ENCODE measurements around the gene TMCO4. TPM values are rescaled to one million over a fixed set of nuclear protein-coding genes. Genes with fewer than 3 reads are reported as not detected.

The TMCO4 gene
- total and polyA plus RNA-seq, 2 donors (not counting 3 experiments of a cell fraction or from before 2014, with no cell fraction given), result 7.6 to 10.3 TPM

- Histone ChIP-seq H3K4me3 (replicated peaks in 1 of 3; ENCODE audit: insufficient read depth in 1 of 3, low read depth in 1 of 3, low read length in 3 of 3) (no peak overlapping the region), H3K9me1 (replicated peaks; ENCODE audit: control insufficient read depth, extremely low read depth, insufficient read depth, low read length) (no peaks in the 10 kb centered on the region), H3K4me2 (ENCODE audit: insufficient read depth, low read length) (no peak overlapping the region), H3K27ac (ENCODE audit: insufficient read depth, low read depth, low read length) (no peak overlapping the region), H3K9ac (replicated peaks; ENCODE audit: extremely low read depth, insufficient read depth, low read length) (no peak overlapping the region), H4K20me1 (replicated peaks; ENCODE audit: control insufficient read depth, extremely low read depth, insufficient read depth, low read length) (no peaks in the 10 kb centered on the region), H3K9me3 (replicated peaks; ENCODE audit: control insufficient read depth, insufficient read depth, low read length) (no peaks in the 10 kb centered on the region), H3K4me1 (ENCODE audit: control insufficient read depth, extremely low read depth, insufficient read depth, low read length) (no peaks in the 10 kb centered on the region), H3K27me3 (ENCODE audit: control insufficient read depth in 2 of 2, insufficient read depth in 2 of 2, low read length in 2 of 2) (no peaks in the 10 kb centered on the region), H3K79me2 (ENCODE audit: control insufficient read depth, insufficient read depth, low read length) (no peaks in the 10 kb centered on the region), H2AFZ (ENCODE audit: low read depth, low read length) (no peak overlapping the region), H3K36me3 (ENCODE audit: control insufficient read depth in 2 of 2, extremely low read depth in 1 of 2, insufficient read depth in 2 of 2, low read length in 2 of 2) (no peaks in the 10 kb centered on the region)
- CTCF ChIA-PET, result no interaction called here
- dilution Hi-C loops (cut with MboI; ENCODE audit: extremely low pct_ligation_motif_present, low sequenced_read_pairs), result no loop called here
- no peak for FAIRE-seq
- intact Hi-C loops (cut with micrococcal nuclease), result no loop called here
- TF ChIP-seq MAX (IDR thresholded peaks at IDR 0.05; ENCODE audit: insufficient read depth, insufficient read length), result no peak
- no peak for TF ChIP-seq JUN (IDR thresholded peaks at IDR 0.05; ENCODE audit: borderline replicate concordance, insufficient read depth, insufficient read length, low read depth)
- no peak for TF ChIP-seq MYC (IDR thresholded peaks at IDR 0.05; ENCODE audit: low read depth, low read length)
- no peak for TF ChIP-seq EZH2 (IDR thresholded peaks at IDR 0.05; ENCODE audit: borderline replicate concordance, low read depth, low read length, severe bottlenecking)
- no peak for TF ChIP-seq POLR2AphosphoS5 (IDR thresholded peaks at IDR 0.05; ENCODE audit: insufficient read depth, low read depth, low read length)
- no peak for DNase-seq (ENCODE audit: low read depth, low spot score)
- BruUV-seq (replicated peaks), result no TSS peak
- POLR2A ChIA-PET, result no interaction called here
Measured at GRCh38 chr1:19824036-19824435, 24.3 kb upstream of the TMCO4 start.

- no peak for FAIRE-seq
- Histone ChIP-seq H3K9me1 (replicated peaks; ENCODE audit: control insufficient read depth, extremely low read depth, insufficient read depth, low read length) (no peaks in the 10 kb centered on the region), H4K20me1 (replicated peaks; ENCODE audit: control insufficient read depth, extremely low read depth, insufficient read depth, low read length) (no peaks in the 10 kb centered on the region), H3K27ac (ENCODE audit: insufficient read depth, low read depth, low read length) (no peak overlapping the region), H3K9ac (replicated peaks; ENCODE audit: extremely low read depth, insufficient read depth, low read length) (no peak overlapping the region), H3K9me3 (replicated peaks; ENCODE audit: control insufficient read depth, insufficient read depth, low read length) (no peaks in the 10 kb centered on the region), H3K4me1 (ENCODE audit: control insufficient read depth, extremely low read depth, insufficient read depth, low read length) (no peaks in the 10 kb centered on the region), H3K79me2 (ENCODE audit: control insufficient read depth, insufficient read depth, low read length) (no peaks in the 10 kb centered on the region), H2AFZ (ENCODE audit: low read depth, low read length) (no peak overlapping the region), H3K36me3 (ENCODE audit: control insufficient read depth in 2 of 2, extremely low read depth in 1 of 2, insufficient read depth in 2 of 2, low read length in 2 of 2) (no peaks in the 10 kb centered on the region), H3K4me3 (replicated peaks in 1 of 3; ENCODE audit: insufficient read depth in 1 of 3, low read depth in 1 of 3, low read length in 3 of 3) (no peak overlapping the region), H3K4me2 (ENCODE audit: insufficient read depth, low read length) (no peak overlapping the region), H3K27me3 (ENCODE audit: control insufficient read depth in 2 of 2, insufficient read depth in 2 of 2, low read length in 2 of 2) (no peaks in the 10 kb centered on the region)
- dilution Hi-C loops (cut with MboI; ENCODE audit: extremely low pct_ligation_motif_present, low sequenced_read_pairs) (no loop called here), intact Hi-C loops (cut with micrococcal nuclease) (no loop called here)
- ChIA-PET CTCF (no interaction called here), POLR2A (no interaction called here)
- no TSS peak for BruUV-seq (replicated peaks)
- TF ChIP-seq POLR2AphosphoS5 (IDR thresholded peaks at IDR 0.05; ENCODE audit: insufficient read depth, low read depth, low read length) (no peak), JUN (IDR thresholded peaks at IDR 0.05; ENCODE audit: borderline replicate concordance, insufficient read depth, insufficient read length, low read depth) (no peak), FOS (IDR thresholded peaks at IDR 0.05; ENCODE audit: borderline replicate concordance, insufficient read depth, low read length) (no peak), MAX (IDR thresholded peaks at IDR 0.05; ENCODE audit: insufficient read depth, insufficient read length) (no peak), GATA2 (IDR thresholded peaks at IDR 0.05; ENCODE audit: insufficient read depth, insufficient read length, low read depth, low read length) (no peak), CTCF (IDR thresholded peaks at IDR 0.05; ENCODE audit: extremely low read depth in 1 of 2, insufficient read depth in 1 of 2, low read depth in 1 of 2, low read length in 2 of 2) (no peak), MYC (IDR thresholded peaks at IDR 0.05; ENCODE audit: low read depth, low read length) (no peak), EZH2 (IDR thresholded peaks at IDR 0.05; ENCODE audit: borderline replicate concordance, low read depth, low read length, severe bottlenecking) (no peak), POLR2A (IDR thresholded peaks at IDR 0.05; ENCODE audit: low read depth, low read length) (no peak)
- DNase-seq (ENCODE audit: low read depth, low spot score), result no peak
Measured at GRCh38 chr1:19819701-19820100, 20.0 kb upstream of the TMCO4 start.
